OCI-M2 (cell line): ENCODE results near the gene POU3F3.

Experiments used
- DNase-seq: peaks from one replicate; lab custom pipeline; 2025; ENCODE audit not compliant: unreplicated experiment; lab: John Stamatoyannopoulos, UW

The POU3F3 gene

GRCh38 chr2:104901037-104901881 lies 47.3 kb downstream of the POU3F3 start:
- DNase-seq: no peak

GRCh38 chr2:104902317-104902716 lies 48.4 kb downstream of the POU3F3 start:
- no peak for DNase-seq
